HG03025 (cell line): Measurements from ENCODE around the gene ADAMTS2.

ENCODE experiments used
- ATAC-seq: cut with Tn5 transposase; IDR thresholded peaks from one replicate; pipeline ENCODE4 v1.9.1; 2021; ENCODE audit warnings: mild to moderate bottlenecking, moderate library complexity; ENCODE audit not compliant: unreplicated experiment, low FRiP score

ADAMTS2 gene

DNA sequence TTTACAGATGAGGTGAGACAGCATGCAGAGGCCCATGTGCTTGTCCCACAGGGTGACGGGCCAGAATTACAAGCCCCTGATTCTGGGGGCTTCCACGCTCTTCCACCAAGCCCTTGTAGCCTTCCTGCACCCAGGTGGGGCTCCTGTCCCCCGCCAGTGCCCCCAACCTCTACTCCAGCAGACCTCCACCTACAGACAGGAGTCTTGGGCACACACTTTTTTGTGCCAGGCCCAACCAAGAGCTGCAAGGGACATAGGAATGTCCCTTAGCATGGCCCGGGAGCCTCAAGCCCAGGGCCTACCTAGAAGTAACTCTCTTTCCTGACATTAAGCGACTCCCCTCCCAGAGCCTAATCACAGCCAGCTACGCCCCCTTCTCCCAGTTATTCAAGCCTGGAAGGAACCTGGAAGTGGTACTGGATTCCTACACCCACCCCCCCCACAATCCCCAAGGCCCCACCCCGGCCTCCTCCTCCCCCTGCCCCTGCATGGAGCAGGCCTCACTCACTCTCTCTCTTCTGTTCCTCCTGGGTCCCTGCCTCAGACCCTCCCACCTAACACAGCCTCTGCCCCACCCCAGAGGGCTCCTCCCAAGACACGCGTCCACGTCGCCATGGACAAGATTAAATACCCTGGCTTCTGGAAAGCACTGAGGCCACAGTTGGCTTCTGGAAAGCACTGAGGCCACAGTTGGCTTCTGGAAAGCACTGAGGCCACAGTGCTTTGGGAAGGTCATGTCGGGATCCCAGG is 30.5 kb downstream of the ADAMTS2 start:
- ATAC-seq: no peak

- ATAC-seq: no peak
These were observed 31.3 kb downstream of the ADAMTS2 start for GRCh38 chr5:179313849-179314521.

- ATAC-seq: no peak
These were observed 32.6 kb downstream of the ADAMTS2 start for GRCh38 chr5:179312557-179313235.

DNA sequence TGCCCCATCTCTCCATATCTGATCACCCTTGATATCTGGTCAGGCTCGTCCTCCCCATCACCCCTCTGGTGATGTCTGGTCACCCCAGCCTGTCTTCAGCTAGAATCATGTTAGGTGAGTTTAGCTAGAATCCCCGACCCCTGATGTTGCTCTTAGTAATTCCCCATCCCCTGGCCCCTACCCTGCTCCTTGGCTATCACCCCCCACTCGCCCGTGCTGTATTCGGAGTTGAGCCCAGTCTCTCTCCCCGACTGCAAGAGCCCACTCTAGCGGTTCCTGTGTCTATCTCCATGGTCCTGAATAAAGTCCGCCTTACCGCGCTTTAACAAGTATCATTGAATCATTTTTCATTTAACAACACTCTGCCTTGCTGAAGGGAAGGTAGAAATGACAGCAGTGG is 33.7 kb downstream of the ADAMTS2 start:
- no peak for ATAC-seq

DNA sequence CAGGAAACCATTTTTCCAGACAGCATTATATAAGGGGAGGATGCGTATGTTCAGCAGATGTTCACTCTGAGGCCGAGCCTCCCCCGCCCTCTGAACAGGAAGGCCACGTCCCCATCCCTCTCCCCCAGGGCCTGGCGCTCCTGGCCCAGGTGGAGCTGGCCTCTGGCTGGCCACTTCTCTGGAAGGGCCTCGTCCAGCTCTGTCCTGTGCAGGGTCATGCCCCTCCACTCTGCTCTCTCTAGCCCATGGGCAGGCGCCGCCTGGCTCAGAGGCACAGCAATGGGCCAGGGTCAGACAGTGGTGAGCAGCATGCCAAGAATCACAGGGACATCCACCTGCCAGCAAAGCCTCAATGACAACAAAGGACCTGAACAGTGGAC is 34.2 kb downstream of the ADAMTS2 start:
- ATAC-seq: no peak

DNA sequence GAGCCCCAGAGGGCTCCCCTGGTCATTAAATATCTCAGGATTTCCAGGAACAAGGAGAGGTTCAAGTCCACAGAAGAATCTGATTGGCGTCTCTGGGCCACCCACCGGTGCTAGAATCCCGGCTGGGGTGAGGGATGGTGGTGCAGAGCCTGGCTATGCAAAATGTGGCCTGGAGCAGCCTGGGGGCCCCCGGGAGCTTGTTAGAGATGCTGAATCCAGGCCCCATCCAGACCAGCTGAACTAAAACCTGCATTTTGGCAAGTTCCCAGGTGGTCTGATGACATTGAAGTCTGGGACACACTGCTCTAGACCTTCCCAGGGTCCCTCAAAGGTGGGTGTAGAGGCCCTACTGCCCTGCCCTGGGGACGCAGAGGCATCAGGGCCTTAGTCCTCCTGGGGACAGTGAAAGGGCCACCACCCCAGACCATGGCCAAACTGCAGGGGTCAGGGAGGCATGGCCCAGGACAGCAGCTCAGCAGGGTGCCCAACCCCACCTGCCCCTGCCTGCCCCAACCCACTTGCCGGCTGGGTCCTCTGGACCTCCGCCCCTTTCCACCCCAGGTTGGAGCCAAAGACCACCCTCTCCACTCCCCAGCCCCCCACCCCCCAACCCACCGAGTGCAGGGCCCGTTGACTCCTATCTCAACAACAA is 34.7 kb downstream of the ADAMTS2 start:
- ATAC-seq: no peak

DNA sequence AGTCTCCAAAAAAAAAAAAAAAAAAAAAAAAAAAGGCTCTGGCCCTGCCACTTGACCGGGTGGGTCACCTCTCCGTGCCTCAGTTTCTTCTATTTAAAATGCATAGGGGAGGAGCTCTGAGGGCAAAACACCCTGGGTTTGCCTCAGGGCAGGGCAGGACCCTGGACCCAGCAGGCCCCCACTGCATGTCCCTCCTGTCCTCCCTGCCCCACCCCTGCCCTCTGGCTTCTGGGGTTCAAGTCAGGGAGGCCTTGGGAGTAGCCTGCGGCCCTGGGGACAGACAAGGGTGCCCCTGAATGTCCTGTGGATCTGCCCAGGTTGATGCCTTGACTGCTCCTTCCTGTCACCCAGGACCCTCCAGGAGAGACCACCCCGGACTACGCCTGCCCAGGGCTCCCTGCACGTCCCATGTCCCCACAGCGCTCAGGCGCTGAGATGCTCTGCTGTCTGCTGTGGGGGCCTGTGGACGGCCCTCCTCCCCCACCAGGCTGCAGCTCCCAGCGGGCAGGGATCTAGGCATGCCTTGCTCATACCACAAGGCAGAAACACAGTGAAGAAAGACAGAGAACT is 35.4 kb downstream of the ADAMTS2 start:
- ATAC-seq: no peak

GRCh38 chr5:179309383-179309670 is 35.9 kb downstream of the ADAMTS2 start:
- ATAC-seq: no peak

GRCh38 chr5:179308563-179309382 is 36.5 kb downstream of the ADAMTS2 start:
- no peak for ATAC-seq

DNA sequence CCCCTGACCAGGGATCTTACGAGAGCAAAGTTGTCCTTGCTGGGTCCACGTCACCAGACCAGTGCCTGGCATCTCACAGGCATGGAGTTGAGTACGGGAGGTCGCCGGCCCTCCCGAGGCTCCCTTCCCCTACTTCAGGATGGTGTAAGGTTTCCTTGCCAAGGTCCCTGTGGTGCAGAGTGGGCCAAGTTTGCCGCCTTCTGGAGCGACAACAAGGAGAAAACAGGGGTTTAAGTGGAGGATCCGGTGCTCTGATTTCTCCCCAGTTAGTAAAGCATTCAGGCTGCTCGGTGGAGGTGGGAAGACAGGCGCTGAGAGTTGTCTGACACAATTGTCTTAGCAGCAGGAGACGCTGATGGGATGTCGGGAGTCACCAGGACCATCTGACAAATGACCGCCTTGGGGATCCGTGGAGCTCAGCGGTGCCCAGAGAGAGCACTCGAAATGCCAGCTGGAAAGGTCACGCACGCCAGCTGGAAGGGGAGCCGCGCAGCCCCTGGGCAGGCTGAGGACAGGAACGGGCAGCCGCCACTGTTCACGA is 37.3 kb downstream of the ADAMTS2 start:
- no peak for ATAC-seq

DNA sequence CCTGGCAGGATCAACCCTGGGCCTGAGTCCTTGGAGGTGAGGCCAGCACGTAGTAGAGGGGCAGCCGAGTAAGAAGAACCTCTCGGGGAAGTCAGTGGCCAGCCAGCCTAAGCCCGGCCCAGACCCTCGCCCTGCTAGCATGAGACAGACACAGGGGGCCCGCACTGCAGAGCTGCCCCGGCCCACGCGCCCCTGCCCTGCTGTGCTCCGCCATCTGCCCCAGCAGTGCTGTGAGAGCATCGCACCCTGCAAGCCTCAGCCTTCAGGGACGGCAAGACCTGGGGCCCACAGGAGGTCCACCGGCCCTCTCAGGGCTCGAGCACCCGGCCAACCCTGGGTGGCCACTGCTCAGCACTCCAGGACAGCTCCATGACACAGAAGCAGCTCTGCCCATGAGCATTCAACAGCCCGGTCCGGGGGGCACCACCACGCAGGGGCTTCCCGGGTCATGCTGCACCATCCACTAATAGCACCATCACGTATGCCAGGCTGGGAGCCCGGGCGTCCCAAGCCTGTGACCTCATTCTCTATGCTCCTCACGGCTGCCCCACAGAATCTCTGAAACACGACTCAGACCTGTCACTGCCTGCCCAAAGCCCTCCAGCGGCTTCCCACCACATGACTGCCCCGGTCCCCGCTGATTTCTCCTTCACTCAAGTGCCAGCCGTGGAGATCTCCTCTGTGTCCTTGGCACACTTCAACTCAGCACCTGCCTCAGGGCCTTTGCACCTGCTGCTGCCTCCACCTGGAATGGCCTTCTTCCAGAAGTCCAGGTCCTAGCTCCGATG is 38.1 kb downstream of the ADAMTS2 start:
- no peak for ATAC-seq

- ATAC-seq: no peak
These were observed 38.9 kb downstream of the ADAMTS2 start for GRCh38 chr5:179306191-179307012.

DNA sequence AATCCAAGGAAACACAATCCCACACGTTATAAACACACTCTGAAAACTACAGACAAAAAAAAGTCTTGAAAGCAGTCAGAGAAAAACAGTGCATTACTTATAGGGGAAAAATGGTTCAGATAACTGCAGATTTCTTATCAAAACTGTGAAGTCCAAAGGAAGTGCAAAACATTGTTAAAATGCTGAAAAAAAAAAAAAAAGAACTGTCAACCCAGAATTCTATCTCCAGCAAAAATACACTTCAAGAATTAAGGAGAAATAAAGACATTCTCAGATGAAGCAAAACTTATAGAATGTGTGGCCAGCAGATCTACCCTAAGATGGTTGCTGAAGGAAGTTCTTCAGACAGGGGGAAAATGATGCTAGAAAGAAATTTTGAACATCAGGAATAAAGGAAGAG is 40.4 kb downstream of the ADAMTS2 start:
- ATAC-seq: no peak

DNA sequence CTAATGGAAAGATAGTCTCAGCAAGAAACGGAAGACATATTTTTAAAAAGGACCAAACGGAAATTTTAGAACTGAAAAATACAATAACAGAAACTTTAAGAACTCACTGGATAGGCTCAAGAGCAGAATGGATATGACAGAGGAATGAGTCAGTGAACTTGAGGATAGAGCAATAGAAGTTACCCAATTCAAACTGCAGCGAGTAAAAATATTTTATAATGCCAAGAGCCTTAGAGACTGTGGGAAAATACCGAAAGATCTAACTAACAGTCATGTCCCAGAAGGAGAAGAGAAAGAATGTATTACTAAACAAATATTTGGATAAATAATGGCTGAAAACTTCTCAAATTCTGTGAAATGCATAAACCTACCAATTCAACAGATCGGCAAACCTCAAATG is 40.8 kb downstream of the ADAMTS2 start:
- no peak for ATAC-seq

DNA sequence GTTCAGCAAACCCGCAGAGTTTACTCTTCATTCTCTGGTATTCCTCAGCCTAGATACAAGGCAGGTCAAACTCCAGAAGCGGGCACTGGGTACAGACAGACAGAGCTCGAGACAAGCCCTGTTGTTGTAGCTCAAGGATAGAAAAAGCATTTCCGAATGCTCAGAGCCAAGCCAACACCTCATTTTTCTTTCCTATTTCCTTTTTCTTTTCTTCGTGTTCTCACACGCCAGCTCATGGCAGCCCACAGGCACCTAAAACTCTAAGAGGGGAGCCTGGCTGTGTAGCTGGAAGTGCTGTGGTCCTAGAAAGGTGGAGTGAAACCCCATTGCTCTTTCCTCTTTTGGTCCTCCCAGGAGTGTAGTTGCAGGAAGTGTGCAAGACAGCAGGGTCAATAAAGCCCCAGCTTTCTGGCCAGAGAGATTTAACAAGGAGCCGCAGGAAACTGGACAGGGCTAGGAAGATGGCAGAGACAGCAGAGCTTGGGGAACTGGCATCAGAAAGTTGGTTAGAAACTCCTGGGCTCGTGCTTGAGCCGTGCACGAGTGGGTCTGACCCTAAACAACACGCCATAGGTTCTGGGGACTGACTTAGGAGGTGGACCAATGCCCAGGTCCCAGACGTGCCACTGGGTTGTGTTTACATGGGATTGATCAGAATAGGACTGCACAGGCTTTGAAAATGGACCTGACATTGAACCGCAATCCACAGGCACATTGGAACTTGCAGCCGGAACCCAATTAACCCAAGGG is 41.6 kb downstream of the ADAMTS2 start:
- no peak for ATAC-seq

GRCh38 chr5:179302499-179303185 is 42.6 kb downstream of the ADAMTS2 start:
- ATAC-seq: no peak

GRCh38 chr5:179301796-179302195 is 43.5 kb downstream of the ADAMTS2 start:
- ATAC-seq: no peak
